Measurements from ENCODE around the gene SLC11A2.

The SLC11A2 gene

DNA sequence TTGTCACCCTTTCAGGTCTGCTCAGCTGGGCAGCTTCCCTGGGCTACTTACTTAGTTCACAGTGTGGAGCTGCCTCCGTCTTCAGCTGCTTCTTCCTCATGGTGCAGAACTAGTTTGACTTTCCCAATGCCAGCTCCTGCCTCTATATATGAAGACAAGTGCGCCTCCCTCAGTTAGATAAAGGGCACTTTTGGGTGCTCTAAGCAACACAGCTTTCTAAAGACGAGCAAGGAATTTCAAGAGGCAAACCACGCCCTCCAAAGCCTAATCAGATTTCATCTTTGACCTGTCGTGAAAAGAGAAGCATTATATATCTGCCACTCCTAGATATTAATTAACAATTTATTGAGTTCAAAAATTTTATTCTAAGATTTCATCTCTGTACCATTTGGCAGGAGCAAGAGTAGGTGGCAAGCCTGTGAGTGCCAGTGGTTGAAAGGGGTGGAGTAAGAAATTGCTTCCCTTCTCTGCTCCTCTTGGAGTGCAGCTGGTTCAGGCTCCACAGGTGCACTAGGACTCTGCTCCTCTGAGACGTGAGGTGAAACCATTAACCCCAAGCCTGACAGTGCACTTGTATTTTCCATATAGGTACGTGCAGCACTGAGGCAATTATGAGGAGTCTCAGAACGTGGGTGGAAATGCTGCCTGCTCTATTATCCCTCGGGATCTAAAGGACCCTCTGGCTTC lies 2.1 kb upstream of the SLC11A2 start:
- DNase-seq (ENCODE audit: low read depth), result no peak
- no peak overlapping the region for H3K4me3 ChIP-seq (ENCODE audit: low read depth, low read length)
- TF ChIP-seq, protein P1, sequence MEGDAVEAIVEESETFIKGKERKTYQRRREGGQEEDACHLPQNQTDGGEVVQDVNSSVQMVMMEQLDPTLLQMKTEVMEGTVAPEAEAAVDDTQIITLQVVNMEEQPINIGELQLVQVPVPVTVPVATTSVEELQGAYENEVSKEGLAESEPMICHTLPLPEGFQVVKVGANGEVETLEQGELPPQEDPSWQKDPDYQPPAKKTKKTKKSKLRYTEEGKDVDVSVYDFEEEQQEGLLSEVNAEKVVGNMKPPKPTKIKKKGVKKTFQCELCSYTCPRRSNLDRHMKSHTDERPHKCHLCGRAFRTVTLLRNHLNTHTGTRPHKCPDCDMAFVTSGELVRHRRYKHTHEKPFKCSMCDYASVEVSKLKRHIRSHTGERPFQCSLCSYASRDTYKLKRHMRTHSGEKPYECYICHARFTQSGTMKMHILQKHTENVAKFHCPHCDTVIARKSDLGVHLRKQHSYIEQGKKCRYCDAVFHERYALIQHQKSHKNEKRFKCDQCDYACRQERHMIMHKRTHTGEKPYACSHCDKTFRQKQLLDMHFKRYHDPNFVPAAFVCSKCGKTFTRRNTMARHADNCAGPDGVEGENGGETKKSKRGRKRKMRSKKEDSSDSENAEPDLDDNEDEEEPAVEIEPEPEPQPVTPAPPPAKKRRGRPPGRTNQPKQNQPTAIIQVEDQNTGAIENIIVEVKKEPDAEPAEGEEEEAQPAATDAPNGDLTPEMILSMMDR (IDR thresholded peaks at IDR 0.05; ENCODE audit: control insufficient read depth, extremely low read depth, insufficient read depth), result peak; percentile 50

DNA sequence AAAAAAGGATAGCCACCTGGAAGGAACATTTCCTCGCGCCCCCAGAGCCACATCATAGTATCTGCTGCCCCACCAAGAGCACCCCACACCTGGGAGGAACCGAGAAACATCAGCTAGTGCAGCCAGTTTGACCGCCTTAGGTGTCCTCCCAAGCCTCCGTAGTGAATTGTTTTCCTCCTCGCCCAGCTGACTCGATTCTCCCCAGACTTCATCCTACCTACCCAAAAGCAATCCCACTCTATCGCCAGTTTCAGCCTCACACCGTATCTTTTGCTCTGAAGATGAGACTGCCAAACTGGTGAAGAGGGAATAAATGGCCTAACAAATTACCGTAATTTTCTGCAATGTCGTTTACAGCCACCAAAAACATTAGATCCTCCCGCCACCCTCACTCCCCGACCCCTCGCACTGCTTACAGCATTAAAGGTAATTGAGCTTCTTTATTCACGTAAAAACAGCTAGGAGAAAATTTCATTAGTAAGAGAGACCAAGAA lies 1.2 kb upstream of the SLC11A2 start:
- TF ChIP-seq, protein P1 (IDR thresholded peaks at IDR 0.05; ENCODE audit: control insufficient read depth, extremely low read depth, insufficient read depth), result no peak
- no peak overlapping the region for H3K4me3 ChIP-seq (ENCODE audit: low read depth, low read length)
- no peak for DNase-seq (ENCODE audit: low read depth)

DNA sequence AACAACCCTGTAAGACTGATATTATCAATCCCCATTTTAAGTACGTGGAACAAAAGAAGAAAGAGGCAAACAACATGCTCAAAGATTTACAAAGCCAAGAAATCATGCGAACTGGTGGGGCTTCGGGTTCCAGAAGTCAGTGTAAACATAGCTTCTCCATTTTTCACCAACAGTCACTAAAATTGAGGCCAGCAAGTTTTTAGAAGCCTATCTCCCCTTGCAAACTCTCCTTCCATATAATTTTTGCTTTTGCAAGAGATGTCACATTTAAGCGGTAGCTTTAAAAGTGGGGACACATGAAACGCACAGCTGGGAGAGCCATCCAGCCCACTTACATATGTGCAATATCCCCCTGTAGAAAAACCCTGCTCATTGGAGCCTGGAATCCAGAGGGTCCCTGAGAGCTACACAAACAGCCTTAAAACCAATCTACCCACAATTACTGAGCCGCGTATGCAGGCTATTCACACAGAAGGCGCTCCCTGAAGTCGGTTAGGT lies 797 bp downstream of the SLC11A2 start:
- peak overlapping the region; percentile 79 for H3K4me3 ChIP-seq (ENCODE audit: low read depth, low read length)
- TF ChIP-seq, protein P1 (IDR thresholded peaks at IDR 0.05; ENCODE audit: control insufficient read depth, extremely low read depth, insufficient read depth), result no peak
- DNase-seq (ENCODE audit: low read depth), result no peak

GRCh38 chr12:51023625-51024382 lies 2.4 kb downstream of the SLC11A2 start:
- DNase-seq (ENCODE audit: low read depth), result no peak
- H3K4me3 ChIP-seq (ENCODE audit: low read depth, low read length), result peak overlapping the region; percentile 79
- TF ChIP-seq, protein P1 (IDR thresholded peaks at IDR 0.05; ENCODE audit: control insufficient read depth, extremely low read depth, insufficient read depth), result no peak

DNA sequence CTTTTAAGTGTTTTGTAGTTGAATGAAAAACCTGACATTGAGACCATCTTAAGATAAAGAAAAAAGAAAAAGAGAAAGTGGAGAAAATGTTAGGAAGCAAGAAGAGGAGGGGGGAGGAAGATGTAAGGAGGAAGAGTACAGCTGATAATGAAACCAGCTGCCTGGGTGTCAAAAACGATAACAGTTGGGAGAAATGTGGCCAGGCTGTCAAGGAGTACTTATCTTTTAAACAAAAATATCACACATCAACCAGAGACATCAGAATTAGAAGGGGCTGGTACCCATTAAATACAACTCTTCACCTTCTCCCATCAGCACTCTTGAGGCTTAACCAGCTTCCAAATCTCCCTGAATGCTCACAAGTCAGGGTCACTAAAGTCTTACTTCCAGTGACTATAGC lies 4.5 kb downstream of the SLC11A2 start:
- DNase-seq (ENCODE audit: low read depth), result no peak
- TF ChIP-seq, protein P1 (IDR thresholded peaks at IDR 0.05; ENCODE audit: control insufficient read depth, extremely low read depth, insufficient read depth), result no peak
- no peak overlapping the region for H3K4me3 ChIP-seq (ENCODE audit: low read depth, low read length)

DNA sequence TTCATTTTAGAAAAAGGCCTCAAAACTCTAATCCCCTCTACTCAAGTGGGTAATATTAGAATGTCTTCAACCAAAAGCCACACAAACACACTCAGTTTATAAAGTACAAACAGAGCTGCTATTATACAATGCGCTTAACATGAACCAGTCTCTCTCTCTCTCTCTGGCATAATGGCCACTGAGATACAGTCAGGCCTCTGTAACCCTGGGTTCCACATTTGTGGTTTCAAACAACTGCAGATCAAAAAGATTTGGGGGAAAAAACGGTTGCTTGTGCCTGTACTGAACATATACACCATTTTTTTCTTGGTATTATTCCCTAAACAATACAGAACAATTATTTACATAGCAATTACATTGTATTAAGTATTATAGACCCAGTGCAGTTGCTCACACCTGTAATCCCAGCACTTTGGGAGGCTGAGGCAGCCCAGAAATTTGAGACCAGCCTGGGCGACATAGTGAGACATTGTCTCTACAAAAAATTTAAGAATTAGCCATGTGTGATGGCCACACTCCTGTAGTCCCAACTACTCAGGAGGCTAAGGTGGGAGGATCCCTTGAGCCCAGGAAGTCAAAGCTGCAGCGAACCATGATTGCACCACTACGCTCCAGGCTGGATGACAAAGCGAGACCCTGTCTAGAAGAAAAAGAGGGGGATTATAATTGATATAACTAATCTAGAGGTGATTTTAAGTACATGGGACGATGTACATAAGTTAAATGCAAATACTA lies 5.6 kb downstream of the SLC11A2 start:
- DNase-seq (ENCODE audit: low read depth), result no peak
- H3K4me3 ChIP-seq (ENCODE audit: low read depth, low read length), result no peak overlapping the region
- TF ChIP-seq, protein P1 (IDR thresholded peaks at IDR 0.05; ENCODE audit: control insufficient read depth, extremely low read depth, insufficient read depth), result no peak
